PC-3 (cell line): ENCODE data around the gene CSF1. TPM values are rescaled to one million over a fixed set of nuclear protein-coding genes. Genes with fewer than 3 reads are reported as not detected.

Experiments
- ATAC-seq: fragments of 200-7000 bp; cut with Tn5 transposase; 2 replicates; pipeline ENCODE4 v1.9.1; 2020; ENCODE audit warnings: mild to moderate bottlenecking, moderate library complexity
- BruUV-seq: library from RNA; stranded (reverse); fragments of 400-500 nt; replicated peaks from 2 replicates; lab custom pipeline; 2021; lab: Mats Ljungman, UMichigan
- CTCF ChIA-PET: fragments of 300-600 bp; sonication (Branson Sonifier 250); formaldehyde crosslinking; loops from one replicate; lab custom pipeline; 2022; ENCODE audit warnings: antibody characterized with exemption; lab: Charles Lee
- POLR2A ChIA-PET: fragments of 300-600 bp; sonication (Branson Sonifier 250); formaldehyde crosslinking; loops from one replicate; lab custom pipeline; 2022; ENCODE audit warnings: antibody characterized with exemption; ENCODE audit not compliant: unreplicated experiment; lab: Charles Lee
- DNase-seq: peaks from one replicate; pipeline ENCODE4 v3.0.0-alpha.2; 2015
- H2AFZ ChIP-seq: fragments of 300-600 bp; sonication (generic); 2 replicates; pipeline ENCODE4 v1.6.0; 2016; ENCODE audit warnings: antibody characterized with exemption, low read length
- H3F3A ChIP-seq: fragments of 300-600 bp; sonication (generic); one replicate; pipeline ENCODE4 v1.6.0; 2017; ENCODE audit warnings: antibody characterized with exemption, low read length, control low read depth, mild to moderate bottlenecking; ENCODE audit not compliant: unreplicated experiment
- H3K27ac ChIP-seq: fragments of 300-600 bp; sonication (generic); 2 replicates; pipeline ENCODE4 v1.5.1; 2016; ENCODE audit warnings: mild to moderate bottlenecking, low read length
- H3K27me3 ChIP-seq: fragments of 300-600 bp; sonication (generic); 2 replicates; pipeline ENCODE4 v1.6.1; 2016; ENCODE audit warnings: low read length, mixed read lengths
- H3K36me3 ChIP-seq: fragments of 300-600 bp; sonication (generic); 2 replicates; pipeline ENCODE4 v1.6.1; 2016; ENCODE audit warnings: low read depth, mixed run types, low read length, mixed read lengths
- H3K4me1 ChIP-seq: fragments of 300-600 bp; sonication (generic); 2 replicates; pipeline ENCODE4 v1.5.1; 2016; ENCODE audit warnings: low read length; ENCODE audit not compliant: insufficient read depth
- H3K4me2 ChIP-seq: fragments of 300-600 bp; sonication (generic); 2 replicates; pipeline ENCODE4 v1.6.0; 2016; ENCODE audit warnings: low read length
- H3K4me3 ChIP-seq: fragments of 300-600 bp; sonication (generic); 2 replicates; pipeline ENCODE4 v1.5.1; 2016; ENCODE audit warnings: mild to moderate bottlenecking, low read length, mixed read lengths
- H3K79me2 ChIP-seq: fragments of 300-600 bp; sonication (generic); 2 replicates; pipeline ENCODE4 v1.6.1; 2017; ENCODE audit warnings: low read length, mixed read lengths
- H3K9ac ChIP-seq: fragments of 300-600 bp; sonication (generic); 2 replicates; pipeline ENCODE4 v1.6.0; 2016; ENCODE audit warnings: mild to moderate bottlenecking, low read length
- H3K9me2 ChIP-seq: fragments of 300-600 bp; sonication (generic); replicated peaks from 2 replicates; pipeline ENCODE4 v1.6.1; 2016; ENCODE audit warnings: mixed run types, low read length, mixed read lengths
- H3K9me3 ChIP-seq: fragments of 300-600 bp; sonication (generic); 2 replicates; pipeline ENCODE4 v1.6.1; 2016; ENCODE audit warnings: low read length, mixed read lengths
- H4K20me1 ChIP-seq: fragments of 300-600 bp; sonication (generic); 2 replicates; pipeline ENCODE4 v1.6.1; 2016; ENCODE audit warnings: low read length, mixed read lengths
- CTCF ChIP-seq: fragments of 300-600 bp; sonication (generic); conservative IDR thresholded peaks from 2 replicates; pipeline ENCODE4 v1.5.1; 2017; ENCODE audit warnings: antibody characterized with exemption, low read depth, mild to moderate bottlenecking, low read length
- EZH2 ChIP-seq: fragments of 300-600 bp; sonication (generic); IDR thresholded peaks from one replicate; pipeline ENCODE4 v1.6.1; 2017; ENCODE audit warnings: antibody characterized with exemption, mild to moderate bottlenecking, low read length; ENCODE audit not compliant: unreplicated experiment
- EZH2phosphoT487 ChIP-seq: fragments of 300-600 bp; sonication (generic); IDR thresholded peaks from 2 replicates; pipeline ENCODE4 v1.6.1; 2018; ENCODE audit warnings: mild to moderate bottlenecking, antibody characterized with exemption, low read length, borderline replicate concordance
- intact Hi-C: fragments of 100-400 bp; cut with micrococcal nuclease; formaldehyde crosslinking; loops from 2 replicates; pipeline ENCODE4 v1.9.0; 2023
- total RNA-seq: library from RNA; depleted of rRNA; stranded (reverse); fragments of >200 nt; gene quantifications from 2 replicates; pipeline ENCODE4 v1.2.3, GENCODE V29; 2014

CSF1 gene
- total RNA-seq, 1 experiment from 2014 or later: 2.0 TPM

- TF ChIP-seq EZH2phosphoT487: no peak
- TF ChIP-seq CTCF: no peak
- TF ChIP-seq EZH2: no peak
- no peak overlapping the region for H3K9ac ChIP-seq
- no peaks in the 10 kb centered on the region for H3K9me3 ChIP-seq
- CTCF ChIA-PET: no interaction called here
- intact Hi-C loops: no loop called here
- no peak overlapping the region for H3K27ac ChIP-seq
- no peaks in the 10 kb centered on the region for H3K36me3 ChIP-seq
- peaks cover 10% of the 10 kb centered on the region; the same call in 1 of the 2 replicates for H3K4me1 ChIP-seq
- DNase-seq: no peak
- H3K79me2 ChIP-seq: no peaks in the 10 kb centered on the region
- BruUV-seq: no TSS peak
- H3K4me2 ChIP-seq: no peak overlapping the region
- no peaks in the 10 kb centered on the region for H3K27me3 ChIP-seq
- H3K9me2 ChIP-seq: no peaks in the 10 kb centered on the region
- no peak overlapping the region for H2AFZ ChIP-seq
- H3K4me3 ChIP-seq: no peak overlapping the region
- no peaks in the 10 kb centered on the region for H3F3A ChIP-seq
- no peaks in the 10 kb centered on the region for H4K20me1 ChIP-seq
- ATAC-seq: no peak
- POLR2A ChIA-PET: no interaction called here
Measured at GRCh38 chr1:109954041-109954512, 43.4 kb downstream of the CSF1 start.

- Histone ChIP-seq H3K9me3 (no peaks in the 10 kb centered on the region), H3K27ac (peak overlapping the region; percentile 69), H3K4me1 (peaks cover 39% of the 10 kb centered on the region), H3K36me3 (no peaks in the 10 kb centered on the region), H3K9me2 (no peaks in the 10 kb centered on the region), H3K4me2 (peak overlapping the region; percentile 76), H4K20me1 (no peaks in the 10 kb centered on the region), H3K4me3 (peak overlapping the region; percentile 34; the same call in 1 of the 2 replicates), H3K79me2 (no peaks in the 10 kb centered on the region), H2AFZ (peak overlapping the region; percentile 75), H3F3A (peaks cover 10% of the 10 kb centered on the region), H3K27me3 (no peaks in the 10 kb centered on the region), H3K9ac (no peak overlapping the region)
- CTCF ChIA-PET: interaction anchor here (0.6 to 1.9 kb wide), 5 partner anchors 22 to 551 kb away, joined by 3 to 15 read pairs (median 3); partner anchors contain the start of gene AHCYL1
- no peak for DNase-seq
- POLR2A ChIA-PET: interaction anchor here (0.6 to 0.7 kb wide), 3 partner anchors 62 to 184 kb away, joined by 3 read pairs; no protein-coding TSS in a partner anchor
- intact Hi-C loops: no loop called here
- no peak for TF ChIP-seq EZH2
- TF ChIP-seq EZH2phosphoT487: no peak
- TF ChIP-seq CTCF: no peak
- ATAC-seq: peak; percentile 35
- BruUV-seq: TSS peak; percentile 91
Measured at GRCh38 chr1:109959632-109959973, 49.0 kb downstream of the CSF1 start.
